B cell (primary cell): ENCODE data around the gene KLHL17. TPM values are rescaled to one million over a fixed set of nuclear protein-coding genes. Genes with fewer than 3 reads are reported as not detected.

Source experiments
- ATAC-seq: fragments of 200-7000 bp; cut with Tn5 transposase; one replicate; pipeline ENCODE4 v1.10.0; 2021; ENCODE audit warnings: low read depth, mild to moderate bottlenecking, moderate number of reproducible peaks, moderate library complexity
- CTCF ChIA-PET: fragments of 350-600 bp; sonication (Branson Sonifier 250); formaldehyde crosslinking; loops from one replicate; lab custom pipeline; 2021; ENCODE audit warnings: antibody characterized with exemption, inconsistent platforms; lab: Charles Lee
- POLR2A ChIA-PET: fragments of 350-600 bp; sonication (Branson Sonifier 250); formaldehyde crosslinking; loops from one replicate; lab custom pipeline; 2021; ENCODE audit warnings: antibody characterized with exemption; lab: Charles Lee
- DNase-seq: peaks from one replicate; pipeline ENCODE4 v3.0.0; 2013
- H2AFZ ChIP-seq: 2 replicates; pipeline ENCODE4 v1.6.1; 2012; ENCODE audit warnings: mild to moderate bottlenecking, low read depth, low read length; ENCODE audit not compliant: insufficient read depth, poor library complexity, severe bottlenecking
- H3K27ac ChIP-seq, 2 donors: 1 replicate in 1 of 2; 2 replicates in 1 of 2; pipeline ENCODE4 v1.5.1; 2012 to 2013; ENCODE audit warnings: low read length in 2 of 2, mild to moderate bottlenecking in 2 of 2, moderate library complexity in 1 of 2
- H3K27me3 ChIP-seq, 4 experiments: fragments of 200-600 bp in 1 of 4; sonication (generic) in 1 of 4; replicated peaks in 1 of 4; 1 replicate in 2 of 4; 2 replicates in 2 of 4; pipeline versions ENCODE4 v1.6.1 to v1.7.0; 2013 to 2016; ENCODE audit warnings: low read length in 3 of 4, mild to moderate bottlenecking in 2 of 4, mixed read lengths in 1 of 4, moderate library complexity in 1 of 4; ENCODE audit not compliant: insufficient read depth in 4 of 4, control insufficient read depth in 3 of 4; ENCODE audit errors: control extremely low read depth in 1 of 4
- H3K36me3 ChIP-seq, 2 experiments: replicated peaks in 1 of 2; 1 replicate in 1 of 2; 2 replicates in 1 of 2; pipeline versions ENCODE4 v1.6.1 to v1.7.1; 2013; ENCODE audit warnings: low read length in 1 of 2; ENCODE audit not compliant: insufficient read depth in 2 of 2, control insufficient read depth in 1 of 2; ENCODE audit errors: control extremely low read depth in 1 of 2, extremely low read depth in 1 of 2
- H3K4me1 ChIP-seq, 2 donors: fragments of 200-600 bp in 1 of 2; sonication (generic) in 1 of 2; 1 replicate in 1 of 2; 2 replicates in 1 of 2; pipeline versions ENCODE4 v1.5.1 to v1.6.1; 2013 to 2017; ENCODE audit warnings: low read length in 2 of 2; ENCODE audit not compliant: control insufficient read depth in 2 of 2, insufficient read depth in 2 of 2
- H3K4me2 ChIP-seq: replicated peaks from 2 replicates; pipeline ENCODE3; 2012; ENCODE audit warnings: mild to moderate bottlenecking, low read depth, low read length; ENCODE audit not compliant: poor library complexity, severe bottlenecking
- H3K4me3 ChIP-seq, 5 experiments: fragments of 200-600 bp in 1 of 5; sonication (generic) in 1 of 5; 1 replicate in 3 of 5; 2 replicates in 2 of 5; pipeline versions ENCODE4 v1.5.1 to v1.7.0; 2011 to 2016; ENCODE audit warnings: low read length in 4 of 5, mild to moderate bottlenecking in 4 of 5, low read depth in 2 of 5, control low read depth in 1 of 5, moderate library complexity in 1 of 5; ENCODE audit not compliant: insufficient read depth in 1 of 5; ENCODE audit errors: control extremely low read depth in 1 of 5, extremely low read depth in 1 of 5
- H3K79me2 ChIP-seq: fragments of 200-600 bp; sonication (generic); one replicate; pipeline ENCODE4 v1.6.0; 2016; ENCODE audit warnings: low read length; ENCODE audit not compliant: control insufficient read depth, insufficient read depth
- H3K9ac ChIP-seq: fragments of 200-600 bp; sonication (generic); 2 replicates; pipeline ENCODE4 v1.6.1; 2017; ENCODE audit warnings: mild to moderate bottlenecking, low read length, moderate library complexity
- H3K9me3 ChIP-seq, 3 donors: one replicate each; pipeline versions ENCODE4 v1.6.1 to v1.7.1; 2013; ENCODE audit warnings: low read length in 2 of 3; ENCODE audit not compliant: control insufficient read depth in 2 of 3, insufficient read depth in 1 of 3; ENCODE audit errors: control extremely low read depth in 1 of 3
- H4K20me1 ChIP-seq: 2 replicates; pipeline ENCODE4 v1.6.0; 2012; ENCODE audit warnings: mild to moderate bottlenecking, low read length; ENCODE audit not compliant: insufficient read depth, control insufficient read depth, poor library complexity, severe bottlenecking
- H3K27ac Mint-ChIP-seq: one replicate; pipeline ENCODE4 v1.8.0; 2021; ENCODE audit warnings: mixed read lengths
- H3K27me3 Mint-ChIP-seq: one replicate; pipeline ENCODE4 v1.8.0; 2021; ENCODE audit warnings: mixed read lengths
- H3K4me1 Mint-ChIP-seq: one replicate; pipeline ENCODE4 v1.8.0; 2021; ENCODE audit warnings: mixed read lengths
- H3K4me3 Mint-ChIP-seq: one replicate; pipeline ENCODE4 v1.8.0; 2021; ENCODE audit warnings: mixed read lengths
- H3K9me3 Mint-ChIP-seq: one replicate; pipeline ENCODE4 v1.8.0; 2022; ENCODE audit warnings: mixed read lengths; ENCODE audit not compliant: insufficient read depth
- CTCF ChIP-seq: fragments of 200-600 bp; IDR thresholded peaks from one replicate; pipeline ENCODE4 v1.8.0; 2022; ENCODE audit warnings: antibody characterized with exemption, mild to moderate bottlenecking
- EZH2 ChIP-seq: IDR thresholded peaks from 2 replicates; pipeline ENCODE4 v1.6.1; 2012; ENCODE audit warnings: borderline replicate concordance, low read depth, mild to moderate bottlenecking, moderate library complexity, low read length; ENCODE audit not compliant: insufficient read depth, poor library complexity, severe bottlenecking
- WGBS: methylation state at CpG from one replicate; pipeline ENCODE4 v1.1.5; 2013; ENCODE audit warnings: missing lambda C conversion rate; ENCODE audit not compliant: insufficient coverage; 5-methylcytosine and 5-hydroxymethylcytosine counted together
- intact Hi-C: fragments of 100-400 bp; cut with micrococcal nuclease; formaldehyde crosslinking; loops from one replicate; pipeline ENCODE4 v1.10.0; 2022
- polyA plus RNA-seq: library from polyadenylated mRNA; depleted of rRNA; stranded (reverse); fragments of >200 nt; gene quantifications from 2 replicates; pipeline ENCODE4 v1.2.3, GENCODE V29; 2012
- total RNA-seq, 2 donors: library from RNA; stranded (reverse); fragments of 120-200 nt in 1 of 2; gene quantifications; 1 replicate in 1 of 2; 2 replicates in 1 of 2; pipeline versions ENCODE4 v1.2.3 to v1.2.4, GENCODE V29; 2013 to 2022

KLHL17 gene
- total and polyA plus RNA-seq, 2 donors (not counting 1 experiment from before 2014, with no cell fraction given): 30.1 to 57.5 TPM

GRCh38 chr1:998995-999724 is 38.8 kb downstream of the KLHL17 start:
- H3K4me2 ChIP-seq: peak overlapping the region; percentile 99
- H3K27ac Mint-ChIP-seq: no peak overlapping the region
- H3K79me2 ChIP-seq: no peaks in the 10 kb centered on the region
- WGBS: 2% methylated on average over 86 of the region's 86 CpGs
- no peaks in the 10 kb centered on the region for H4K20me1 ChIP-seq
- peaks cover 16% of the 10 kb centered on the region for H3K4me1 Mint-ChIP-seq
- TF ChIP-seq CTCF (no peak), EZH2 (peak; percentile 76)
- CTCF ChIA-PET: interaction anchor here (1.0 kb wide), 1 partner anchor 14 kb away, joined by 4 read pairs; no protein-coding TSS in a partner anchor
- H3K9me3 ChIP-seq: peaks cover 0 to 26% (median 0%) of the 10 kb centered on the region in 3 donors
- ATAC-seq (no peak), DNase-seq (peak; percentile 75)
- peaks cover 24% of the 10 kb centered on the region for H3K27me3 Mint-ChIP-seq
- peaks cover 0 to 71% (median 36%) of the 10 kb centered on the region in 4 experiments for H3K27me3 ChIP-seq
- peak overlapping the region in 3 of 5 experiments; percentile 33 to 60 (median 33) for H3K4me3 ChIP-seq
- peak overlapping the region; percentile 66 for H3K4me3 Mint-ChIP-seq
- H3K9ac ChIP-seq: peak overlapping the region; percentile 70
- H3K36me3 ChIP-seq: no peaks in the 10 kb centered on the region
- H3K9me3 Mint-ChIP-seq: no peaks in the 10 kb centered on the region
- intact Hi-C loops: no loop called here
- H2AFZ ChIP-seq: no peak overlapping the region
- no peak overlapping the region for H3K27ac ChIP-seq
- POLR2A ChIA-PET: no interaction called here
- H3K4me1 ChIP-seq: peaks cover 33 to 44% of the 10 kb centered on the region in 2 donors
